ENCODE measurements around the gene ARPC1A.
"Not testable (repeated sequence)": the region's sequence is repeated elsewhere in the genome, so short reads cannot be mapped to it uniquely, and the experiment has no call there.

The ARPC1A gene

DNA sequence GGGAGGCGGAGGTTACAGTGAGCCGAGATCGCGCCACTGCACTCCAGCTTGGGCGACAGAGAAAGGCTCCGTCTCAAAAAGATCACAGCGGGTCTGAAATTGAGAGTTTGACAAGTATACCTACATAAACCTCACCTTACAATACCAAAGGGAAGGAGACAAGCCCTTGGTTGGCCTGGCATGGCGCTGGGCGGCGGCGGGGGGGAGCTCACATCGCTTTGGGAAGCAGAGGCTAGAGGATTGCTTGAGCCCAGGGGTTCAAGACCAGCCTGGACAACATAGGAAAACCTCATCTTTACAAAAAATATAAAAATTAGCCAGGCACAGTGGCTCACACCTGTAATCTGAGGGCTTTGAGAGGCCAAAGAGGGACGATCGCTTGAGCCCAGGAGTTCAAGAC lies 1.1 kb upstream of the ARPC1A start:
- FAIRE-seq, result no peak

DNA sequence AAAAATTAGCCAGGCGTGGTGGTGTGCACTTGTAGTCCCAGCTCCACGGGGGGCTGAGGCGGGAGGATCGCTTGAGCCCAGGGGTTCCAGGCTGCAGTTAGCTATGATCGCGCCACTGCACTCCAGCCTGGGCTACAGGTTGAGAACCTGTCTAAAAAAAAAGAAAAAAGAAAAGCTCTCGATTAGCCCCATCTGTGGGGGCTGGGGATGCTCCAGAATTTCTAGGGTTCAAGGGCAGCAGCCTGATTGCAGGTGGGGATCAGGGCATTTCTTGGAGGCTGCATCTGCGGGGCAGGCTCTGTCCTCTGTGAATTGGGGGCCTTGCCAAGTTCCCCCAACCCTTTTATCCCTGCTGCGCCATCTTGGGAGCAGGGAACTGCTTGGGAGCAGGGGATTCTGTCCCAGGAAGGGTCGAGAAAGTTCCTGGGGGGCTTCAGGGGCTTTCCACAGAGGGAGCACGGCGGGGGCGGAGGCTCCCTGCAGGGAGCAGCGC lies 651 bp upstream of the ARPC1A start:
- no peak for FAIRE-seq

DNA sequence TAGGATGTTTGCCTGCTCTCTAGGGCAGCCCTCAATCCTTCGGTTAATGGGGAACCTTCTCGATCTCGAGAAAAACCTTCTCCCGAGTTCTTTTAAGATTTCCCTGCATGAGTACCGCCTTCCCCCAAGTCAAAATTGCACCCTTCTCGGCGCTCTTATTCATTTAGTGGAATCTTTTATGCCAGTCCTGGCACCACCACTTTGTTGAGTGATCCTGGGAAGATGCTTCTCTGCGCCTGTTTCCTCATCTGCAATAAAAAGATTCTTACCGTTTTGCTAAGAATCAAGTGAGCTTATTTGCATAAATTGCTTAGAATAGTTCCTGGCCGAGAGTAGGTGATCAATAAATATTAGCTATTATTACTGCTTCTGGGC lies 697 bp downstream of the ARPC1A start:
- no peak for FAIRE-seq

DNA sequence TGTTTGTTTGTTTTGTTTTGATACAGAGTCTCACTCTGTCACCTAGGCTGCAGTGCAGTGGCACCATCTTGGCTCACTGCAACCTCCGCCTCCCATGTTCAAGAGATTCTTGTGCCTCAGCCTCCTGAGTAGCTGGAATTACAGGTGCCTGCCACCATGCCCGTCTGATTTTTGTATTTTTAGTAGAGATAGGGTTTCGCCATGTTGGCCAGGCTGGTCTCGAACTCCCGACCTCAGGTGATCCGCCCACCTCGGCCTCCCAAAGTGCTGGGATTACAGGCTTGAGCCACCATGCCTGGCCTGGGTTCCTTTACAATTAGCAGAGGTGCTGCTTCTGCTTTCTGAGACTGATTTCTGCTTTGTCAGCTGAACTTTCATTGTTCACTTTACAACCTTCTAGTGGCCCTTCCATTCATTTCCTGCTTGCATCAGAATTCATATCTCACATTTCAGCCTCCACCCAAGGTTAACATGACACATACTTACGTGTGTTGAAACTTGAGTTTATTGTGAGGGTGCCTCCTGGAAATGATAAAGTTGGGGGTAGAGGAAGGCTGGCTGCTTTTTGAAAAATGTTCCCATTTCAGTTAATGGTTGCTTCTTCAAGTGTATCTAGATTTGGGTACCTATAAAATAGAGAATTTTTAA lies 4.7 kb downstream of the ARPC1A start:
- FAIRE-seq, result not testable (repeated sequence)

DNA sequence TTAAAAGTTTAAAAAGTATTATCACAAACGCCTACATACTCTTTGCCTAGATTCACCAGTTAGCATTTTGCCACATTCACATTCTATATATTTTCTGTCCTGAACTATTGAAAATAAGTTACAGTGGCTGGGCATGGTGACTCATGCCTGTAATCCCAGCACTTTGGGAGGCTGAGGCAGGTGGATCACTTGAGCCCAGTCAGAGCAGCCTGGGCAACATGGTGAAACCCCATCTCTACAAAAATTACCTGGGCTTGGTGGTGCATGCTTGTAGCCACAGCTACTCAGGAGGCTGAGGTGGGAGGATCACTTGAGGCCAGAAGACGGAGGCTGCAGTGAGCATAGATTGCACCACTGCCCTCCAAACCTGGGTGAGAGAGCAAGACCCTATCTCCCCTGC lies 5.3 kb downstream of the ARPC1A start:
- no peak for FAIRE-seq

DNA sequence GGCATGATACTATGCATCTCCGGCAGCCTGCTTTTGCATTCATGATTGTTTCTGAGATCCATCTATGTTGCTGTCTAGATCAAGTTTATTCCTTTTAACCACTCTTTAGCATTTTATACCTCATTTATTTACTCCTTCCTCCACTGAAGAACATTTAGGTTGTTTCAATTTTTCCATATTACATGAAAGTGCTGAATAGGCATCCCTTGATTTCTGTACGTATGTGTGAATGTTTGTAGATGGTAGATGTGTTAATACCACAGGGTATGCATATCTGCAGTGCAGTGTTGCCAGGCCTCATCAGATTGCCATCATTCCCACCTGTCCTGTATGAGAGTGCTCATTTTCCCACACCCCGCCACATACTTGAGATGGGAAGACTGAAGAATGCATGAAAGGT lies 13.9 kb downstream of the ARPC1A start:
- no peak for FAIRE-seq

DNA sequence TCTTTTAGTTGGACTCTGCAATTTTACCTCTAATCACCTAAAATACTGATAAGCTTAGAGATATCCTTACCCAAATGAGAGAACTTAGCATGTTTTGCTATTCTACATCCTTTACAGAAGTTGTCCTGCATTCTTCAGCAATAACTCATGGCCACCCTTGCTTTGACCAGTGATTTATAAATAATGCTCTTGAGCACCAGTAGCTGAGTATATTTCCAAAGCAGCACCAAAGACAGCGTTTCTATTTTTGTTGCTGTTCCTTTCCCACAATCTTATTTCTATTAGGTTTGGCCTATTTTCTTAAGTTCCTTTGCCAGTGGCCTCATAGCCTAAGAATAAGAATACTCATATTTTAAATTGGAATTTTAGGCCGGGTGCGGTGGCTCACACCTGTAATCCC lies 15.0 kb downstream of the ARPC1A start:
- no peak for FAIRE-seq

DNA sequence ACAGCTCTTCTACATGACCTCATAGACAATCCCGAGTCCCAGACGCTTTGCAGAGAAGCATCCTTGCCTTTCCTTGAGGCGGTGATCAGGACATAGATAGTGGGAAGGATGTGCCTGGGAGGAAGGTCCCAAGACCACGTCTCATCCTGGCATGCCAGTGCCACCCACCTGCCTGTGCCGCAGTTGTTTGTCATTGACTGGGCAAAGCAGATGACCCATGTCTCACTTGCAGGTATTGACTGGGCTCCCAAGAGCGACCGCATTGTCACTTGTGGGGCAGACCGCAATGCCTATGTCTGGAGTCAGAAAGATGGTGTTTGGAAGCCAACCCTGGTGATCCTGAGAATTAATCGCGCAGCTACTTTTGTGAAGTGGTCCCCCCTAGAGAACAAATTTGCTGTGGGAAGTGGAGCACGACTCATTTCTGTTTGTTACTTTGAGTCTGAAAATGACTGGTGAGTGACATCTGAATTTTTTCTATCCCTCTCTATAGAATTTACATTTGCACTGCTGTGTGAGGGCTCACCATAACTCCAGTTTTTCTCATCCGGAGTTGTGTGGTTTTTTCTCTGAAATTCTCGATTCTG lies 18.5 kb downstream of the ARPC1A start:
- no peak for FAIRE-seq

DNA sequence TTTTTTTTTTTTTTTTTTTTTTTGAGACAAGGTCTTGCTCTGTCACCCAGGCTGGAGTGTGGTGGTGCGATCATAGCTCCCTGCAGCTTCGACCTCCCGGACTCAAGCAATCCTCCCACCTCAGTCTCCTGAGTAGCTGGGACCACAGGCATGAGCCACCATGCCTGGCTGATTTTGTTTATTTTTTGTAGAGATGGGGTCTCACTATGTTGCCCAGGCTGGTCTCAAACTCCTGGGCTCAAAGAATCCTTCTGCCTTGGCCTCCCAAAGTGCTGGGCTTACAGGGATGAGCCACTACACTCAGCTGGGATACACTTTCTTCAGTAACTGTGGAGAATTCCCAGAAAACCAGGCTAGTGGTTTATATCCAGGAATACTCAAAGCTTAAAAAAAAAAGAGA lies 24.9 kb downstream of the ARPC1A start:
- FAIRE-seq, result not testable (repeated sequence)

DNA sequence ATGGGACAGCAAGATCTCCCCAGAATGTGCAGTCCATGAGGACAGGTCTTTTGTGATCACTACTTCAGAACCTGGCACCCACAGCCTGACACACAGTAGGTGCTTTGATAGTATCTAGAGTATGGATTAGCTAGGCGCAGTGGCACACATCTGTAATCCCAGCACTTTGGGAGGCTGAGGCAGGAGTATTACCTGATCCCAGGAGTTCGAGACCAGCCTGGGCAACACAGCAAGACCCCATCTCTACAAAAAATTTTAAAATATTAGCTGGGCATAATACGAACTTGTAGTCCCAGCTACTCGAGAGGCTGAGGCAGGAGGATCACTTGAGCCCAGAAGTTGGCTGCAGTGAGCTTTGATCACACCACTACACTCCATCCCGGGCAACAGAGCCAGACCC lies 26.5 kb downstream of the ARPC1A start:
- FAIRE-seq, result no peak

DNA sequence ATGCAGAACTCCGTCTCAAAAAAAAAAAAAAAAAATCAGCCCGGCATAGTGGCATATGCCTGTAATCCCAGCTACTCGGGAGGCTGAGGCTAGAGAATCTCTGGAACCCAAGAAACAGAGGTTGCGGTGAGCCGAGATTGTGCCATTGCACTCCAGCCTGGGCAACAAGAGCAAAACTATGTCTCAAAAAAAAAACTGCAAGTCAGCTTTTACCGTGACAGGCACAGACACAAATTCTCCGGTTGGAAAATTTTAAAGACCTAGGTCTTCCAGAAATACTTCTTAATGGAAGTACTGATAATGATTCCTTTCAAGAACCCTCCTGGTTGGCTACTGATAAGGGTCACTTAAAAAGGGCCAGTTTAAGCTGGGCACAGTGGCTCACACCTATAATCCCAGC lies 29.4 kb downstream of the ARPC1A start:
- FAIRE-seq, result no peak

DNA sequence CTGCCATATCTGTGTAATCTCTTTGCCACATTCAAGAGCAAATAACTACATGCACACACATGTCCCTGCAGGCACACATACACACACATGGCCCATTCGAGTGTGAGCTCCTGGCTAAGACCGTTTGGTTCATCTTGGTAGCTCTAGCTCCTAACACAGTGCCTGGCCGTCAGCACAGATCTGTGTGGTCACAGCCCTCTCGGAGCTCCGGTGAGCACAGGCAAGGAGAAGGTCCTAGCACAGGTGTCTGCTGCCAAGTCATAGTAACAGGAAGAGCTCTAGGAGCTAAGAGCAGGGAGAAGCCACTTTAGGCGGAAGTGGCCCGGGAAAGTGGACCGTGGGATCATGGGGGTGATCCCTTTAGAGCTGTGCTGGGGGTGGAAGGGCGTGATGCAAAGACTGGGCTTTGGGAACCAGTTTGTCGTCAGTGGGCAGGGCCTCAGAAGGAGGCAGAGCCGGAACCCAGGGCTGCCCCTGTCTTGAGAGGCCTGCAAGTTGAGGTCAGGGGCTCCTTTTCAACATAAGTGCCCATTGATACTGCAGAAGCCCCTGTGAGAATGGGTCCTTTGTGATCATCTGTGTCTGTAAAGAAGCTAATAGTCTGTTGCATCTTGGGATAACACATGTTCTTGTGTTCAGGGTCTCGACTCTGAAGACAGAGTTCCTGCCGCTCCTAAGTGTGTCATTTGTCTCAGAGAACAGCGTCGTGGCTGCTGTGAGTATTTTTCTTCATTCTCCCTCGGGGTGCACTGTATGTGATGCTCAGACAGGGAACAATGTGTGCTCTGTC lies 32.2 kb downstream of the ARPC1A start:
- no peak for FAIRE-seq

DNA sequence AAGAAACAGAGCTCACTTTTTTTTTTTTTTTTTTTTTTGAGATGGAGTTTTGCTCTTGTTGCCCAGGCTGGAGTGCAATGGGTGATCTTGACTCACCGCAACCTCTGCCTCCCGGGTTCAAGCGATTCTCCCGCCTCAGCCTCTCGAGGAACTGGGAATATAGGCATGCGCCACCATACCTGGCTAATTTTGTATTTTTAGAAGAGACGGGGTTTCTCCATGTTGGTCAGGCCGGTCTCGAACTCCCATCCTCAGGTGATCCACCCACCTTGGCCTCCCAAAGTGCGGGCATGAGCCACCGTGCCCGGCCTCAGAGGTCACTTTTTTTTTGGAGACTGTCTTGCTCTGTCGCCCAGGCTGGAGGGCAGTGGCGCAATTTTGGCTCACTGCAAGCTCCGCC lies 32.8 kb downstream of the ARPC1A start:
- not testable (repeated sequence) for FAIRE-seq

DNA sequence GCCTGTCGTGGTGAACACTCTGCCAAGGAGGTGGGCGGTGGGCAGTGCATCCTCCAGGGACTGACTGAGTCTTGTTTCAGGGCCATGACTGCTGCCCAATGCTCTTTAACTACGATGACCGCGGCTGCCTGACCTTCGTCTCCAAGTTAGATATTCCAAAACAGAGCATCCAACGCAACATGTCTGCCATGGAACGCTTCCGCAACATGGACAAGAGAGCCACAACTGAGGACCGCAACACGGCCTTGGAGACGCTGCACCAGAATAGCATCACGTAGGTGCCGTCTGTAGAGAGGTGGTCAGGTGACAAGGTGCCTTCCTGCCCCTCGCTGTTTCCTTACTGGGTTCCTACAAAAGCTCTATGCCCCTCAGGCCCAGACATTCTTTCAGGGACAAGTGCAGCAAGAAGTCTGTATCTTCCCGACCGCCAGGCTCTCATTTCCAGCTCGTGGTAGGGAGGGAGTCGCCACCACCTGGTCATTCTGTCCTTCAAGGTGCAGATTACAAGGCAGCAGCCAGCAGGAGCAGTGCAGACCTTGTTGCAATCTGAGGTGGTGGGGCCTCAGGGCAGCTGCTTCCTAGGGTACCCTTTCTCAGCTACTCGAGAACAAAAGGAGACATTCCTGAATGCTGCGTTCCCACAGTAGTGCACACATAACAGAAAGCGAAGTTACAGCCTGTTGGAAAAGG lies 33.9 kb downstream of the ARPC1A start:
- FAIRE-seq, result no peak

DNA sequence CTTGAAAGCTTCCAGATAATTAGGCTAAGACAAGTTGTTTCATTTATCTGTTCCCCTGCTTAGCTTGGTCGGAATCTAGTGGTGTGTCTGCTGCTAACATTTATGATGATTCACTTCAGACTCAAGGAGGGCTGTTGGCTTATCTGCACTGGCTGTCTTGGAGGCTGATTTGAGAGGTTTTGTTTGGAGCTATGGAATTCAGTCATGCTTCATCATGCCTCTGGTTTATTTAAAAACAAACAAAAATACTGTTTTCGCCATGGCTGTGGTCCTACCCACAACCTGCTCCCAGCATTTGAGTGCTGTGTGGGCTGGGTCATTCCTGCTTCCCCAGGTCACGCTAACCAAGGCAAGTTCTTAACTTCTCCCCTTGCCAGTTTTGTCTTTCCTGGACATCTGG lies 37.1 kb downstream of the ARPC1A start:
- no peak for FAIRE-seq

DNA sequence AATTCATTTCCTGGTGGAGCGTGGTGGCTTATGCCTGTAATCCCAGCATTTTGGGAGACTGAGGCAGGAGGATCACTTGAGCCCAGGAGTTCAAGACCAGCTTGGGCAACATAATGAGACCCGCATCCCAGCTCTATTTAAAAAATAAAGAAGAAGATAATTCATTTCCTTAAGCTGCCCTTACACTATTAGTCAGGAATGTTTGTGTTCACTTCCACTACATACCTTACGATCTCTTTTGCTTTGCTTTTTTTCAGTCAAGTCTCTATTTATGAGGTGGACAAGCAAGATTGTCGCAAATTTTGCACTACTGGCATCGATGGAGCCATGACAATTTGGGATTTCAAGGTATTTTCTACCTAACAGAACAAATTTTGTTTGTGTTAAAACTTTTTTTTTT lies 37.6 kb downstream of the ARPC1A start:
- FAIRE-seq, result no peak

DNA sequence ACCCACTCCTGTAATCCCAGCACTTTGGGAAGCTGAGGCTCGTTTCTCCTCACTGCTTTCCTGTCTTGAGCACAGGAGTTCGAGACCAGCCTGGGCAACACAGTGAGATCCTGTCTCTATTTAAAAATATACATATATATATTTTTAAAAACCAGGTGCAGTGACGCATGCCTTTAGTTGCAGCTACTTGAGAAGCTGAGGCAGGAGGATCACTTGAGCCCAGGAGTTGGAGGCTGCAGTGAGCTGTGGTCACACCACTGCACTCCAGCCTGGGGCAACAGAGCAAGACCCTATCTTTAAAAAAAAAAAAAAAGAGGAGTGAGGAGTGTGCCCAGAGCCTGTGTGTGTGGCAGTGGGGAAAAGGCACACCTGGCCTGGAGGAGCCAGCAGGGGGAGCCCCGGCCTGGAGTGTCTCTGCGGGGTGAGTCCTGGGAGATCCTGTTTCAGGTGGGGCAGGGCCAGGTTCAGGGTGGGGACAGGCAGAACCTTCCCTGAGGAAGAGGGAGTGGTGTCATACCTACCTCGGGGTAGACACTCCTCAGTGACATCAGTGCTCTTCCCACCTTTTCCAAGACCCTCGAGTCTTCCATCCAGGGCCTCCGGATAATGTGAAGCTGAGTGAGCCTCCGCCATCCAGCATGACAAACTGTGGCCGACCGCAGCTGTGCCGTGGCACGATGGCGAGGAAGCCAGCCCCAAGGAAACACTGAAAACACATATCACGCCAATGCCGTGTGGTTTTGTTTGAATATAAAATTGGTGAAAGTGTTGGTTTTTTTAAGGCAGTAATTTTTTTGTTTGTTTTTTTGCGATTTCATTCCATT lies 39.8 kb downstream of the ARPC1A start:
- FAIRE-seq, result no peak

DNA sequence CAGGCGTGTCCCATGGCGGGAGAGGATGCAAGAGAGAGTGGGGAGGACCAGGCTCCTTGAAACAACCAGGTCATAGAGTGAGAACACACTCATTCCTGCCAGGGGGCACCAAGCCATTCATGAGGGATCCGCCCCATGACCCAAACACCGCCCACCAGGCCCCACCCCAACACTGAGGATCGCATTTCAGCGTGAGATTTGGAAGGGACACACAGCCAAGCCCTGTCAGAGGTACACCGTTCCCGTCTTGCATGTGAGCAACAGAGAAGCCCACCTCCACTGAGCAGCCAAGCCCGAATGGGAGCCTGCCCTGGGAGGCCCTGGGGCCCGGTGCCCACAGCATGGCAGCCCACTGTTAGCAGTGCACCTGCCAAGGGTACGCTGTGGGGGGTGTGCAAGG lies 40.9 kb downstream of the ARPC1A start:
- no peak for FAIRE-seq

DNA sequence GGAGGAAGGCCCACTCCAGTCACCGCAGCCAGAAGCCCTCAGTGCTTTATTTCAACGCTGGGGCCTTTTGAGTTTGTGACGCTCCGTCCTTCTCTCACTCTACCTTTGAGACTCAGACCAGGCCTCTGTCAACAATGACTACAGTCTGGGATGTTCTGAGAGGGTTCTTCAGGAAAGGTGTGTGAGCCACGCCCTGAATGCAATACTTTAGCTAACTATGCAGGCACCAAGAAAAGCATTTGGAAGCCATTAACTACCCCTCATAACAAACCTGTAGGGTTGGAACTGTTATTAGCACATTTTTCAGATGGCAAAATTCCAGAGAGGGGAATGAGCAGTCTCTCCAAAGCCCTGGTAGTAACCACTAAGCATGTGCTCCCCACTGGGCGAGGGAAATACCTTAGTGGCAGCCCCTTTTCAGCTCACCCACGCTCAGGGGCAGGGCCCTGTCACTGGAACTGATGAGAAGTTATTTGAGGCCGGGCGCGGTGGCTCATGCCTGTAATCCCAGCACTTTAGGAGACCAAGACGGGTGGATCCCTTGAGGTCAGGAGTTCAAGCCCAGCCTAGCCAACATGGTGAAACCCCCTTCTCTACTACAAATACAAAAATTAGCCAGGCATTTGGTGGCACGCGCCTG lies 43.2 kb downstream of the ARPC1A start:
- no peak for FAIRE-seq

DNA sequence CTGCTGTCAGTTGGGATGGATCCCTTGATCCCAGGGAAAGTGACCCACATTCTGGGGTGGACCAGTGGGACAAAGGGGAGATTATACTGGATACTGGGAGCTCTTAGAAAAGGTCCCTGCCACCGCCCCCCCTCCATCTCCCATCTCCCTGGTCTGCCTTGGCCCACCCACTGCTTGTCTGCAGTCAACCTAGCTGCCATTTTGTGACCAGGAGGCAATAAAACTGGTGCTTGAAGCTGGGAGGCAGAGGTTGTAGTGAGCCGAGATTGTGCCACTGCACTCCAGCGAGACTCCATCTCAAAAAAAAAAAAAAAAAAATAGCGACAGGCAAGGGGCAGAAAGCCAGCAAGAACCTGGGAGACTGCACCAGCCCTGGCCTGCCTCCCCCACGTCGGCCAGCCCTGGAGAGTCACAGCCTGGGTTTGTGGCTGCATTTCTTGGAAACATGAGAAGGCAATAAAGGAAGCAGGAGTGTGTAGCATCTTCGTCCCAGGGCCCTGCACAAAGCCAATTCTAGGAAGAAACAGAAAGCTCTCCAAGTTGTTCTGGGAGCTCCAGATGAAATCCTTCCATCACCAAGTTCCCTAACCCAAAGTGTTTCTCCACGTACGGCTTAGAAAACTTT lies 44.2 kb downstream of the ARPC1A start:
- FAIRE-seq, result no peak

DNA sequence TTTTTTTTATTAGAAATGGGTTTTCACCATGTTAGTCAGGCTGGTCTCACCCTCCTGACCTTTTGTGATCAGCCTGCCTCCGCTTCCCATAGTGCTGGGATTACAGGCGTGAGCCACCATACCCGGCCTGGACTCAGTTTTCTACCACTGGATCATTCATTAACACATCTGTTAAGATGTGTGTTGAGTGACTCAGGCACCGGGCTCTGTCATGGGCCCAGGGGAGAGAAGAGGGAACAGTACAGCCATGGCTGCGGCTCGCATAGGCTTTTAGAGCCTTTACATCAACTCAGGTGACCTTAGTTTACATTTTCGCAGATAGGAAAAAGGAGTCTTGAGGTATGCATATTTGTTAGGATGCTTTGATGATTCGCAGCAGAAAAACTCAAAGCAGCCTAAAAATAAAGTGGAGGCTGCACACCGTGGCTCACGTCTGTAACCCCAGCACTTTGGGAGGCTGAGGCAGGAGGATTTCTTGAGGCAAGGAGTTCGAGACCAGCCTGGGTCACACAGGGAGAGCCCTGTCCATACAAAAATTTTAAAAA lies 45.8 kb downstream of the ARPC1A start:
- FAIRE-seq, result no peak
